ENCODE measurements around the gene SPATA32. TPM values are rescaled to one million over a fixed set of nuclear protein-coding genes. Genes with fewer than 3 reads are reported as not detected.

SPATA32 gene
- total and polyA plus RNA-seq, 2 donors from 2014 or later: not detected

GRCh38 chr17:45309400-45309799 is 47.5 kb upstream of the SPATA32 start:
- FAIRE-seq (no peak), DNase-seq (no peak)
- Histone ChIP-seq H3K27ac (ENCODE audit: low read depth in 2 of 2, low read length in 2 of 2) (no peak overlapping the region), H3K36me3 (ENCODE audit: control insufficient read depth in 2 of 3, insufficient read depth in 3 of 3, low read length in 3 of 3) (no peaks in the 10 kb centered on the region), H3K4me3 (ENCODE audit: low read length in 3 of 3) (no peak overlapping the region), H3K9me3 (ENCODE audit: control insufficient read depth in 2 of 3, insufficient read depth in 1 of 3, low read length in 3 of 3) (no peaks in the 10 kb centered on the region), H3K27me3 (ENCODE audit: control insufficient read depth, insufficient read depth, low read length) (no peaks in the 10 kb centered on the region), H3K9ac (ENCODE audit: low read length in 3 of 3) (no peak overlapping the region), H3K4me1 (ENCODE audit: control insufficient read depth in 2 of 3, insufficient read depth in 2 of 3, low read depth in 1 of 3, low read length in 3 of 3) (peaks cover 0 to 53% (median 53%) of the 10 kb centered on the region in 3 donors)
- intact Hi-C loops (cut with DNase I): no loop called here
- TF ChIP-seq CTCF (IDR thresholded peaks at IDR 0.05; ENCODE audit: borderline replicate concordance, extremely low read depth, insufficient read depth): no peak

DNA sequence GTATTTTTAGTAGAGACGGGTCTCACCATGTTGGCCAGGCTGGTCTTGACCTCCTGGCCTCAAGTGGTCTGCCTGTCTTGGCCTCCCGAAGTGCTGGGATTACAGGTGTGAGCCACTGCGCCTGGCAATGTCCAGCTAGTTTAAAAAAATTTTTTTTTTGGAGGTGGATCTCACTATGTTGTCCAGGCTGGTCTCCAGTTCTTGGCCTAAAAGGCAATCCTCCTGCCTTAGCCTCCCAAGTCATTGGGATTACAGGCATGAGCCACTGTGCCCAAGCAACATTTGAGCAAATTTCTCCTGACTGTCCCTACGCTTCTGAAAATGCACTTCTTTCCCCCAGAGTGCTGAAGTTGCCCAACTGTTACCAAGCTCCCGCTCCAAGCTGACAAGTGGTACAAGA is 46.9 kb upstream of the SPATA32 start:
- H3K9me3 ChIP-seq (ENCODE audit: control insufficient read depth in 2 of 3, insufficient read depth in 1 of 3, low read length in 3 of 3): no peaks in the 10 kb centered on the region
- H3K4me1 ChIP-seq (ENCODE audit: control insufficient read depth in 2 of 3, insufficient read depth in 2 of 3, low read depth in 1 of 3, low read length in 3 of 3): peaks cover 0 to 47% (median 47%) of the 10 kb centered on the region in 3 donors
- H3K36me3 ChIP-seq (ENCODE audit: control insufficient read depth in 2 of 3, insufficient read depth in 3 of 3, low read length in 3 of 3): no peaks in the 10 kb centered on the region
- intact Hi-C loops (cut with DNase I): no loop called here
- H3K27me3 ChIP-seq (ENCODE audit: control insufficient read depth, insufficient read depth, low read length): no peaks in the 10 kb centered on the region
- no peak overlapping the region for H3K27ac ChIP-seq (ENCODE audit: low read depth in 2 of 2, low read length in 2 of 2)
- no peak for TF ChIP-seq CTCF (IDR thresholded peaks at IDR 0.05; ENCODE audit: borderline replicate concordance, extremely low read depth, insufficient read depth)
- H3K4me3 ChIP-seq (ENCODE audit: low read length in 3 of 3): no peak overlapping the region
- no peak for DNase-seq
- no peak for FAIRE-seq
- no peak overlapping the region for H3K9ac ChIP-seq (ENCODE audit: low read length in 3 of 3)

DNA sequence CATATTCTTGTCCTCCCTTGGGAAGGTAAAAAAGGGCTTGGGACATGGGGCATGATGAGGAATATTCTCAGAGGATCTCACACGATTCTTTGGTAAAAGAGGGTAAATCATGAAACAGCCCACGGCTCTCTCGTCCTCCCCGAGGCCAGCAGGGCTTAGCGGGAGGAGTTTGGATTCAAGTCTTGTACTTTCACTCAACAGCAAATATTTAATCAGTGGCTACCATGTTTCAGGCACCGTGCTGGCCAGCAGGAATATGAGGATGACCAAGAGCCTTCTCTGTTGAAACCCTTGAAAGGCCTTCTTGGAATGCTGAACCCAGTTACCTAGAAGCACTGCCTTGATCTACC is 46.1 kb upstream of the SPATA32 start:
- Histone ChIP-seq H3K9me3 (ENCODE audit: control insufficient read depth in 2 of 3, insufficient read depth in 1 of 3, low read length in 3 of 3) (no peaks in the 10 kb centered on the region), H3K4me1 (ENCODE audit: control insufficient read depth in 2 of 3, insufficient read depth in 2 of 3, low read depth in 1 of 3, low read length in 3 of 3) (peaks cover 0 to 40% (median 40%) of the 10 kb centered on the region in 3 donors), H3K36me3 (ENCODE audit: control insufficient read depth in 2 of 3, insufficient read depth in 3 of 3, low read length in 3 of 3) (no peaks in the 10 kb centered on the region), H3K27me3 (ENCODE audit: control insufficient read depth, insufficient read depth, low read length) (no peaks in the 10 kb centered on the region), H3K9ac (ENCODE audit: low read length in 3 of 3) (no peak overlapping the region), H3K4me3 (ENCODE audit: low read length in 3 of 3) (no peak overlapping the region), H3K27ac (ENCODE audit: low read depth in 2 of 2, low read length in 2 of 2) (peak overlapping the region; percentile 48 to 66)
- FAIRE-seq (no peak), DNase-seq (no peak)
- no peak for TF ChIP-seq CTCF (IDR thresholded peaks at IDR 0.05; ENCODE audit: borderline replicate concordance, extremely low read depth, insufficient read depth)
- intact Hi-C loops (cut with DNase I): no loop called here
